ENCODE measurements around the gene UBTD1.

The UBTD1 gene

GRCh38 chr10:97529685-97530465, 31.2 kb downstream of the UBTD1 start:
- no peak for DNase-seq (ENCODE audit: low read depth)
- no peak overlapping the region for H3K4me3 ChIP-seq (ENCODE audit: low read length)
- TF ChIP-seq CTCF (conservative IDR thresholded peaks at IDR 0.05; ENCODE audit: low read depth, low read length) = no peak

- H3K4me3 ChIP-seq (ENCODE audit: low read length) = no peak overlapping the region
- no peak for DNase-seq (ENCODE audit: low read depth)
- no peak for TF ChIP-seq CTCF (conservative IDR thresholded peaks at IDR 0.05; ENCODE audit: low read depth, low read length)
These were observed 32.8 kb downstream of the UBTD1 start for GRCh38 chr10:97531401-97531986.

- peak; percentile 49 for DNase-seq (ENCODE audit: low read depth)
- H3K4me3 ChIP-seq (ENCODE audit: low read length) = no peak overlapping the region
- TF ChIP-seq CTCF (conservative IDR thresholded peaks at IDR 0.05; ENCODE audit: low read depth, low read length) = no peak
These were observed 34.4 kb downstream of the UBTD1 start for GRCh38 chr10:97532935-97533671.

GRCh38 chr10:97533888-97534287, 35.2 kb downstream of the UBTD1 start:
- no peak for DNase-seq (ENCODE audit: low read depth)
- no peak overlapping the region for H3K4me3 ChIP-seq (ENCODE audit: low read length)
- TF ChIP-seq CTCF (conservative IDR thresholded peaks at IDR 0.05; ENCODE audit: low read depth, low read length) = no peak

- no peak overlapping the region for H3K4me3 ChIP-seq (ENCODE audit: low read length)
- no peak for DNase-seq (ENCODE audit: low read depth)
- peak; percentile 52 for TF ChIP-seq CTCF (conservative IDR thresholded peaks at IDR 0.05; ENCODE audit: low read depth, low read length)
These were observed 36.1 kb downstream of the UBTD1 start for GRCh38 chr10:97534746-97535367.

- no peak overlapping the region for H3K4me3 ChIP-seq (ENCODE audit: low read length)
- no peak for TF ChIP-seq CTCF (conservative IDR thresholded peaks at IDR 0.05; ENCODE audit: low read depth, low read length)
- DNase-seq (ENCODE audit: low read depth) = no peak
These were observed 38.6 kb downstream of the UBTD1 start for GRCh38 chr10:97537186-97537869.

All from retinal pigment epithelial cell (primary cell).